SK-N-SH treated with all-trans-retinoic acid at 6 μM for 48 hours (cell line): ENCODE measurements around the gene ZMIZ2.
A peak's percentile ranks its signal among the peaks of the same experiment; 100 is the strongest.

ENCODE experiments used
- ATAC-seq: fragments of 200-7000 bp; cut with Tn5 transposase; 3 replicates; pipeline ENCODE4 v1.9.1; 2020; ENCODE audit warnings: mild to moderate bottlenecking, moderate library complexity
- ARNTL ChIP-seq: fragments of 450-650 bp; formaldehyde crosslinking; IDR thresholded peaks from 2 replicates; pipeline ENCODE4 v1.5.0; 2020; ENCODE audit warnings: low read depth, mild to moderate bottlenecking, moderate library complexity, borderline replicate concordance
- BACH2 ChIP-seq: fragments of 250-450 bp; sonication (Bioruptor Pico); IDR thresholded peaks from 2 replicates; pipeline ENCODE4 v1.9.0; 2021; ENCODE audit warnings: mild to moderate bottlenecking, borderline replicate concordance
- CREB5 ChIP-seq: fragments of 250-450 bp; sonication (Bioruptor Pico); IDR thresholded peaks from 2 replicates; pipeline ENCODE4 v1.5.1; 2020; ENCODE audit warnings: low read depth, mild to moderate bottlenecking, moderate library complexity
- CSDC2 ChIP-seq: fragments of 250-450 bp; sonication (Bioruptor Pico); IDR thresholded peaks from 2 replicates; pipeline ENCODE4 v1.5.0; 2020; ENCODE audit warnings: mild to moderate bottlenecking, moderate library complexity
- ESRRG ChIP-seq: fragments of 250-450 bp; sonication (Bioruptor Pico); IDR thresholded peaks from 2 replicates; pipeline ENCODE4 v1.6.1; 2021; ENCODE audit warnings: mild to moderate bottlenecking
- GLIS3 ChIP-seq: fragments of 250-450 bp; sonication (Bioruptor Pico); IDR thresholded peaks from 2 replicates; pipeline ENCODE4 v1.5.0; 2020; ENCODE audit warnings: mild to moderate bottlenecking, moderate library complexity
- ISL1 ChIP-seq: fragments of 250-450 bp; sonication (Bioruptor Pico); IDR thresholded peaks from 2 replicates; pipeline ENCODE4 v2.1.2; 2022; ENCODE audit warnings: mild to moderate bottlenecking, moderate library complexity
- OSR1 ChIP-seq: fragments of 250-450 bp; sonication (Bioruptor Pico); IDR thresholded peaks from 2 replicates; pipeline ENCODE4 v1.8.0; 2022; ENCODE audit warnings: moderate library complexity, mild to moderate bottlenecking, inconsistent platforms
- PATZ1 ChIP-seq: fragments of 250-450 bp; sonication (Bioruptor Pico); IDR thresholded peaks from 2 replicates; pipeline ENCODE4 v1.8.0; 2020; ENCODE audit warnings: mild to moderate bottlenecking, moderate library complexity, borderline replicate concordance
- POU6F1 ChIP-seq: fragments of 250-450 bp; sonication (Bioruptor Pico); IDR thresholded peaks from 2 replicates; pipeline ENCODE4 v1.8.0; 2021; ENCODE audit warnings: low read depth, mild to moderate bottlenecking, moderate library complexity, borderline replicate concordance
- PPARA ChIP-seq: fragments of 250-450 bp; sonication (Bioruptor Pico); IDR thresholded peaks from 2 replicates; pipeline ENCODE4 v1.5.0; 2020; ENCODE audit warnings: mild to moderate bottlenecking, borderline replicate concordance
- RARB ChIP-seq: fragments of 250-450 bp; sonication (Bioruptor Pico); IDR thresholded peaks from 2 replicates; pipeline ENCODE4 v1.8.0; 2021; ENCODE audit warnings: mild to moderate bottlenecking, moderate library complexity
- SNAI2 ChIP-seq: fragments of 250-450 bp; sonication (Bioruptor Pico); IDR thresholded peaks from 2 replicates; pipeline ENCODE4 v1.5.0; 2020; ENCODE audit warnings: mild to moderate bottlenecking, moderate library complexity
- TCF4 ChIP-seq: fragments of 250-450 bp; sonication (Bioruptor Pico); IDR thresholded peaks from 2 replicates; pipeline ENCODE4 v1.8.0; 2021; ENCODE audit warnings: mild to moderate bottlenecking, moderate library complexity, borderline replicate concordance
- TOX ChIP-seq: fragments of 250-450 bp; sonication (Bioruptor Pico); IDR thresholded peaks from 2 replicates; pipeline ENCODE4 v1.8.0; 2021; ENCODE audit warnings: mild to moderate bottlenecking, moderate library complexity, borderline replicate concordance
- TSHZ2 ChIP-seq: fragments of 250-450 bp; sonication (Bioruptor Pico); IDR thresholded peaks from 2 replicates; pipeline ENCODE4 v1.5.0; 2020; ENCODE audit warnings: mild to moderate bottlenecking, moderate library complexity
- ZC3H10 ChIP-seq: fragments of 250-450 bp; sonication (Bioruptor Pico); IDR thresholded peaks from 2 replicates; pipeline ENCODE4 v1.5.1; 2021; ENCODE audit warnings: mild to moderate bottlenecking, moderate library complexity
- ZFP3 ChIP-seq: fragments of 250-450 bp; sonication (Bioruptor Pico); IDR thresholded peaks from 2 replicates; pipeline ENCODE4 v1.5.0; 2020; ENCODE audit warnings: mild to moderate bottlenecking, moderate library complexity
- ZFP30 ChIP-seq: fragments of 450-650 bp; formaldehyde crosslinking; IDR thresholded peaks from 2 replicates; pipeline ENCODE4 v1.5.0; 2022; ENCODE audit warnings: mild to moderate bottlenecking, moderate library complexity
- ZNF565 ChIP-seq: fragments of 450-650 bp; formaldehyde crosslinking; conservative IDR thresholded peaks from 2 replicates; pipeline ENCODE4 v1.5.0; 2020; ENCODE audit warnings: low read depth, mild to moderate bottlenecking, moderate library complexity
- ZNF70 ChIP-seq: fragments of 450-650 bp; formaldehyde crosslinking; IDR thresholded peaks from 2 replicates; pipeline ENCODE4 v1.5.0; 2020; ENCODE audit warnings: mild to moderate bottlenecking, moderate library complexity
- ZNF8 ChIP-seq: fragments of 450-650 bp; formaldehyde crosslinking; IDR thresholded peaks from 2 replicates; pipeline ENCODE4 v1.5.0; 2020; ENCODE audit warnings: mild to moderate bottlenecking, moderate library complexity

ZMIZ2 gene

GRCh38 chr7:44802418-44803025 is 53.9 kb downstream of the ZMIZ2 start:
- TF ChIP-seq ZFP30 (no peak), SNAI2 (CRISPR knock-in tag) (no peak), CSDC2 (CRISPR knock-in tag) (no peak), RARB (CRISPR knock-in tag) (no peak), ARNTL (CRISPR knock-in tag) (no peak), CREB5 (CRISPR knock-in tag) (no peak), ZNF70 (CRISPR knock-in tag) (no peak), ZNF8 (CRISPR knock-in tag) (no peak), OSR1 (no peak), GLIS3 (CRISPR knock-in tag) (no peak), POU6F1 (CRISPR knock-in tag) (no peak)
- ATAC-seq = no peak

GRCh38 chr7:44803828-44804519 is 55.3 kb downstream of the ZMIZ2 start:
- peak; percentile 2 for ATAC-seq

GRCh38 chr7:44805950-44806349 is 57.3 kb downstream of the ZMIZ2 start:
- TF ChIP-seq OSR1 (no peak), TSHZ2 (CRISPR knock-in tag) (no peak), CSDC2 (CRISPR knock-in tag) (no peak), ZFP30 (no peak), PPARA (CRISPR knock-in tag) (no peak), TCF4 (no peak), CREB5 (CRISPR knock-in tag) (no peak), ZNF70 (CRISPR knock-in tag) (no peak), TOX (CRISPR knock-in tag) (no peak), ESRRG (CRISPR knock-in tag) (no peak), ZC3H10 (no peak), ARNTL (CRISPR knock-in tag) (no peak), ZFP3 (CRISPR knock-in tag) (no peak), ISL1 (no peak)
- ATAC-seq = peak; percentile 46

- ATAC-seq = no peak
- no peak for TF ChIP-seq ZNF70 (CRISPR knock-in tag)
- TF ChIP-seq PPARA (CRISPR knock-in tag) = no peak
- no peak for TF ChIP-seq RARB (CRISPR knock-in tag)
- no peak for TF ChIP-seq ZNF565 (CRISPR knock-in tag)
- no peak for TF ChIP-seq SNAI2 (CRISPR knock-in tag)
- no peak for TF ChIP-seq GLIS3 (CRISPR knock-in tag)
- TF ChIP-seq PATZ1 (CRISPR knock-in tag) = no peak
- no peak for TF ChIP-seq TOX (CRISPR knock-in tag)
- TF ChIP-seq TSHZ2 (CRISPR knock-in tag) = no peak
- no peak for TF ChIP-seq BACH2 (CRISPR knock-in tag)
These were observed 60.3 kb downstream of the ZMIZ2 start for GRCh38 chr7:44808914-44809393.
